Activated CD4-positive, CD25-positive, alpha-beta regulatory T cell treated with anti-CD3 and anti-CD28 coated beads, Interleukin-2, amount 50 U/mL, for 72 hours (primary cell): ENCODE results near the gene ZNF747.
"Not testable (repeated sequence)": the region's sequence is repeated elsewhere in the genome, so short reads cannot be mapped to it uniquely, and the experiment has no call there.

Source experiments
- DNase-seq: peaks from one replicate; pipeline ENCODE4 v3.0.0; 2021

ZNF747 gene

GRCh38 chr16:30532285-30533145, 2.1 kb downstream of the ZNF747 start:
- DNase-seq: no peak

DNA sequence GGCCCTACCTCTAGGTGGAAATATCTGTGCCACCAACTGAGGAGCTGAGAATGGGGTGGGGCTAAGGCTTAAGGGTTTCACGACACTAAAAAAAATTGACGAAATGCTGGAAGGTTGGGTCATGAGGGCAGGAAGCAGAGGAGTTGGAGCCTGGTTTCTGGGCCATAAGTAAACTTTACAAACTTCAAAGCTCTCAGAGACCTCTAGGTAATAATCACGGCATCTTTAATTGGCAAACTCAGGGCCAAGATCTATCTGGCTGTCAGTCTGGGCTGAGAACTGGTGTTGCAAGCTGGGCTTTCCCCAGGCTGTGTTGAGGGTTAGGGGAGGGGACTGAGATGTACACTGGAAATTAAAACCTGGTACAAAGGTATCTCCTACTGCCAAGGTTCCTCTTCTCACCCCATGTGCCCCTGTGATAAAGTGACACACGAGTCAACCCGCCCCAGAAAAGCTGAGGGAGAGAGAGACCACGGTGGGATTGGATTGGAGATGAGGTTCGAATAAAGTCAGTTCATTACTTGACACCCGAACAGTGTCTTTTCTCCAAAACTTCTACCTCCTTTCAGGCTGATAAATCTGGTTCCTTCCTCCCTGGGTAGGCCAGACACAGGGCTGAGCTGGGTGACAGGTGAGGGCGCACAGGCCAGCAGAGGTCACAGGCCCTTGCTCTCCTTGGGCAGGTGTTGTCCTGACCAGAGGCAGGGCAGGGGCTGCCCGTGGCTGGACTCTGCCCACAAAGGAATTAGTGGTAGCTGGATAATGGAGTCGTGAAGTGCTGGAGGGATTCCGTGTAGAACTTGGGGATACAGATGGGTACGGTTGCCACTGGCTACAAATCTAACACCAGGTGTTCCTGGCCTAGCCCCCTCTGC, 4.3 kb downstream of the ZNF747 start:
- no peak for DNase-seq

DNA sequence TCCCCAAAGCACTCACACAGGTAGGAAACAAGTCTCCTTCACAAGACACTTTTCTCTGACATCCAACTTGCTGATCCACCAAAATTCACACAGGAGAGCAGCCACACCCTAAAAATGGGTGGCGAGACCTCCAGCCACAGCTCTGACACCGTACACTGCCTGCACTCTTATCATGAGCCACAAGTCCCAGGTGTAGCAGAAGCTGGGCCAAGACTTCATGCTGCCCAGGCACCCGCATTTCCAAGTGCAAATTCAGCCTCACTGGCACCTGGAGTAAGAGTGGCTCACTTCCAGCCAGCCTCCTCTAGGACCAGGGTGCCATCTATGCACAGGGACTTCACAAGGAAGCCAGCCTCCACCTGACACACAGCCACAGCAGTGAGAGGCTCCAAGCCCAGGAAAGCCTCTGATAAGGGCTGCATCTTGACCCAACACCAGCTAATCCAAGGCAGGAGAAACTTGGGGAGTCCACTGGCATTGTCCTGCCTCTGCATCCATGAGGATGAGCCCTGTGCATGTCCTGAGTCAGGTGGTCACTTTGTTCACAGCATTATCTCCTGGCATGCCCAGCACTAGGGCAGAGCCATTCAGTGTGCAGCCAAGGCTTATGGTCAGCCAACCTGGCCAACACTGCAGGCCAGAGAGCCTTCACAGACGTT, 5.7 kb downstream of the ZNF747 start:
- DNase-seq: no peak

DNA sequence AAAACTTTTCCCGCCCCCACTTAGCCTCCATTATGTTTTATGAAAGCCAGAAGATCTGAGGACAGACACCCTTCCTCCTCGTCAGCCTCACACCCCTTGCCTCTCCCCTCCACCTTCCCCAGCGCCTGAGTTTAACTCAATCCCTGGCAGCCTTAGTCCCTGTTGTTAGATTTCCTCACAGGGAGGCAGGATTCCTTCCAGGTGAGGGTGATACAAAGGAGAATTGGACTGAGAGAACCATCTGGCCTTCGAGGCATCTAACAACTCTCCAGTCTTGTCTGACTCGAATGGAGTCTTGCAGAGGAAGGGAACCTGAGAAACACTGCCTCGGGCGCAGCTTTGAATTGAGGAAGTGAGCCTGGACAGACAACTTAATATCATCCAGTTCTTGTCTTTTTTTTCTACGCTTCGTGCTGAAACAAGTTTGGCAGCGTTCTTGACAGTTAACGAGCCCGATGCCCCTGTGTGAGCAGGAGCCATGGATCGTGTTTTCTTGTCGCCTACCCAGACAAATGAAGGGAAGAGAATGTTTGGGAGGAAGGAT, 7.0 kb downstream of the ZNF747 start:
- DNase-seq: no peak

- peak; percentile 87 for DNase-seq
Measured at GRCh38 chr16:30526823-30527634, 7.6 kb downstream of the ZNF747 start.

DNA sequence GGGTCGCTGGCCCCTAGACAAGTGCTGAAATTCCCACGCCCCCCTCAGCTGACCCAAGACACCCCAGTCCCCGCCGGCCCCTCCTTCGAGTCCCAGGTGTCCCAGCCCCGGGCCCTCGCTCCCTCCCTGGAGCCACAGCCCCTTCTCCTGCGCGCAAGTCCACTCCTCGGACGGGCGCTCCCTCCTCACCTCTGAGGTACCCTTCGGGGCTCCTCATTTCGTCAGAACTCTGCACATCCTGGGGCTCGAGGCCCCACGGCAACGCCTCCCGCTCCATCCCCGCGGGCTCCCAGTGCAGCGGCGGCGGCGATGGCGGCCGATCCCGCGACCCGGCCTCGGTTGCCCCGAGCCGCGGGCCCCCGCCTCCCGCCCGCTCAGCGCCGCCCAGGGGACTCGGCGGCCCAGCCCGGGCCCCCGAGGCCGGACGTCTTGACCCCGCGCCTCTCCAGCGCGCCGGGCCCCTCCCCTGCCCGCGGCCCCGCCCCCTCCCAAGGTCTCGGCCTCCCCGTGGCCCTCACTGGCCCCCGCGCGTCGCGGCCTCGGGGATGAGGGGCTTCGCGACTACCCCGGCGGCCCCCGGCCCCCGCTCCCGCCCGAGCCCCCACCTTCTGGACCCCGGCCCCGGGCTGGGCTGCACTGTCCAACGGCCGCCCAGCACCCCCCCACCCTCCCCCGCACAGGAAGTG, 8.4 kb downstream of the ZNF747 start, which contains the start of gene ZNF768:
ZNF768 (minus strand) TSS at position 430 of the 686 bp plus-strand sequence; CDS start at position 277, 153 bp downstream.
- no peak for DNase-seq

DNA sequence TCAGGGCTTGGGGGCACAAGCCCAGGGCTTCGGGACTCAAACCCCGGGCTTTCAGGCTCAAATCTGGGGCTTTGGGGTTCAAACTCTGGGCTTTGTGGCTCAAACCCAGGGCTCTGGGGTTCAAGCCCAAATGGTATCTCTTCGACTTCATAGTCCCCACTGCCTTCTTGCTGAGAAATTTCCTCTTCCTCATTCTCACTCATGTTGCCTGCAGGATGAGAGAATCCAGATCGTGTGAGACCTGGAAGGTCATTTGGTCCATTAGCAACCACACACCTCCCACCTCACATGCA, 8.9 kb downstream of the ZNF747 start:
- DNase-seq: no peak

DNA sequence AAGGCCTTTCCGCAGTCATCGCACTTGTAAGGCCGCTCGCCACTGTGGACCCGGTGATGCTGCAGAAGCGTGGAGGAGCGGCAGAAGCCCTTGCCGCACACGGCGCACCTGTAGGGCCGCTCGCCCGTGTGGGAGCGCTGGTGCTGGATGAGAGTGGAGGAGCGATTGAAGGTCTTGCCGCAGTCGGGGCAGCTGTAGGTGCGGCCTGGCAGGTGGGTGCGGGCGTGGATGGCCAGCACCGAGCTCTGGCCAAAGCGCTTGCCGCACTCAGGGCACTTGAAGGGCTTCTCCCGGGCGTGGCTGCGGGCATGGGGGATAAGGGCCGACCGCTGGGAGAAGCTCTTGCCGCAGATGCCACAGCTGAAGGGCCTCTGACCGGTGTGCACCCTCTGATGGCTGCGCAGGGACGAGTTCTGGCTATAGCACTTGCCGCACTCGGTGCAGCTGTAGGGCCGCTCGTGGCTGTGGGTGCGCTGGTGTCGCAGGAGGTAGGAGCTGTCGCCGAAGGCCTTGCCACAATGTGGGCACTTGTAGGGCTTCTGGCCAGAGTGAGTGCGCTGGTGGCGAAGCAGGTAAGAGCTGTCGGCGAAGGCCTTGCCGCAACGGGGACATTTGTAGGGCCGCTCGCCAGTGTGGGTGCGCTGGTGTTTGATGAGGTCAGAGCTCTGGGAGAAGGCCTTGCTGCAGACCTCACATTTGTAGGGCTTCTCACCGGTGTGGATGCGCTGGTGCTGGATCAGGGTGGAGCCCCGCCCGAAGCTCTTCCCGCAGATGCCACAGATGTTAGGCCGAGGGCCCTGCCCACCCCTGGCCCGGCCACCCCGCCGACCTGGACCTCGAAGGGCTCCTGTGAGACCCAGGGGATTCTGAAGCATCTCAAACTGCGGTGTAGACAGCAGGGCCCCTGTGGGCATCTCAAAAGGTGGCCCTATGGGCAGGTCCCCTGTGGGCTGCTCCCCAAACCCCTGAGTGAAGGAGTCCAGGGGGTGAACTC, 9.8 kb downstream of the ZNF747 start:
- no peak for DNase-seq

DNA sequence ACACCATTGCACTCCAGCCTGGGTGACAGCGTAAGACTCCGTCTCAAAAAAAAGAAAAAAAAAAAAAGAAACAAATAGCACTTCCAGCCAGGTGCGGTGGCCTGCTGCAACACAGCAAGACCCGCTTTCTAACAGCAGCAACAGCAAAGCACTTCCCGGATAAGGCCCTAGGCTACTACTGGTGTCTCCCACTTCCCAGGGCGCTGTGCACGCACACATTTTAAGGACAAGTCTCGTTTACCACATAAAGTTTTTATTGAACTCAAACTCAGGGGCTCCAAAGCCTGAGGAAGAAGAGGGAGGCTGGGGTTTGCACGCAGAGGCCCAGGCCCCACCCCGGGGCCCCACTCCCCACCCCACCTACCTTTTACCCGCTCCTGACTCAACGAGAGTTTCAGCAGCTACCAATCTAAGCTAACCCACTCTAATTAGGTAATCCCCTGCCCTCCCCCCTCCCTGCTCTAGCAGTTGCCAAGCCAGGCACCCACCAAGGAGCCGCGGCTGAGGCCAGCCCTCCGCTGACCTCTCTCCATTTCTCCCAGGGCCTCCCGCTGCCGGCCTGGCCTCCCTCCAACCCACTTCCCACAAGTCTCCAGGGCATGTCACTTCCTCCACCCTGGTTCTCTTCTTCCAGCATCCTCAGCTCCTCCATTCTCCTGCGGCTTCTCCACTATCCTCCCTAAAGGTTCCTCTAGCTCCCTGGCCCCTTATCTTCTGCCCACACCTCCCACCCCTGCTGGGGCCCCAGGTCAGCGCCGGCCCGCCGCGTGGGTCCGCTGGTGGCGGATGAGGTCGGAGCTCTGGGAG, 10.7 kb downstream of the ZNF747 start:
- no peak for DNase-seq

GRCh38 chr16:30522702-30523463, 11.8 kb downstream of the ZNF747 start:
- not testable (repeated sequence) for DNase-seq

DNA sequence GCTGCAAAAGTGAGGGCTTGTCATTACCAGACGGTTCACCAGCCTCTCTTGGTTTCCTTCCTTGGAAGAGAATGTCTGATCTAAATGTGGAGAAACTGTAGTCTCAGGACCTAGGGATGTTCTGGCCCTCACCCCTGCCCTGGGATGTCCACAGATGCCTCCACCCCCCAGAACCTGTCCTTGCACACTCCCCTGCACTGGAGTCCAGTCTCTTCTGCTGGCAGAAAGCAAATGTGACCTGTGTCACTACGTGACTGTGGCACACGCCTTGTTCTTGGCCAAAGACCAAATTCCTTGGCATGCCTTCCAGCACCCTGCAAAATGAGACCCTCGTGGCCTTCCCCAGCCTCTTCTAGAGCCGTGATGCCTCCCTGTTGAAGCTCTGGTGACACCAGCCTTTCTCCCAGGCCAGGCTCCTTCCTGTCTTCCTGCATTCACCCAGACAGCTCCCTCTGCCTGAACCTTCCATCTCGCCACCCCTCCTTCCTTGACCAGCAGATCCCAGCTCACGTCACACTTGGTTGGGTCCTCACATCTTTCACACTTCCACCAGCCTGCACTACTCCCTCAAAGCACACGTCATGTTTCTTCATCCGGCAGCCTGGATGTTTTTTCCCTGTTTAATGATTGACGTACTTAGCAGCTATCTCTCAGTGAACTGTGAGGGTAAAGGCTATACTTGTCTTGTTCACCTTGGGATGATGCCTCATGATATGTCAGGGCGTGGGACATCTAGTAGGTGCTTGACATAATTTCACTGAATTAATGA, 12.6 kb downstream of the ZNF747 start:
- DNase-seq: no peak

GRCh38 chr16:30521476-30521872, 13.2 kb downstream of the ZNF747 start:
- DNase-seq: no peak

- no peak for DNase-seq
Measured at GRCh38 chr16:30519120-30520049, 15.3 kb downstream of the ZNF747 start.

- DNase-seq: no peak
Measured at GRCh38 chr16:30518552-30518951, 16.1 kb downstream of the ZNF747 start.

- DNase-seq: no peak
Measured at GRCh38 chr16:30515275-30515674, 19.4 kb downstream of the ZNF747 start.

DNA sequence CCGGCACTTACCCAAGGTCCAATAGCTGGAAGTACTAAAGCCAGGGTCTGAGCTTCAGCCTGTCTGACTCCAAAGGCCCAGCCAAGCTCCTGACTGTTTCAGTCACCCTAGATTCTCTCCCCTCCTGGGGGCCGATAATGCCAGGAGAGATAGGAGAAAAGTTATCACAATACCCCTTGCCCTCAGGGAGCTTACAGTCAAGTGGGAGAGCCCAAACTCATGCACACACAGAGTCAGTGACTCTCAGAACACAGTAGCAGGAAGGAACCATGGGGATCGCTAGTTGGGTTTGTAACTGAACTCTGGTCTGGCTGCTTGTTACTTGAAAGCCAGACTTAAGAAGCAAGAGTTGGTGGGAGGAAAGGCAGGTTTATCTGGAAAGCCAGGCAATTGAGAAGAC, 23.1 kb downstream of the ZNF747 start:
- no peak for DNase-seq
